Endothelial cell of umbilical vein (primary cell): Measurements from ENCODE around the gene TEAD3. TPM values are rescaled to one million over a fixed set of nuclear protein-coding genes. Genes with fewer than 3 reads are reported as not detected.
"Not testable (repeated sequence)": the region's sequence is repeated elsewhere in the genome, so short reads cannot be mapped to it uniquely, and the experiment has no call there.

Source experiments
- BruUV-seq: library from RNA; stranded (reverse); fragments of 400-500 nt; replicated peaks from 2 replicates; lab custom pipeline; 2021; lab: Mats Ljungman, UMichigan
- CTCF ChIA-PET: fragments of 300-600, 350-600 bp; sonication (Branson Sonifier 250); formaldehyde crosslinking; loops from one replicate; lab custom pipeline; 2021; ENCODE audit warnings: antibody characterized with exemption, inconsistent platforms; lab: Charles Lee
- POLR2A ChIA-PET: fragments of 300-600, 350-600 bp; sonication (Branson Sonifier 250); formaldehyde crosslinking; loops from one replicate; lab custom pipeline; 2021; ENCODE audit warnings: antibody characterized with exemption, inconsistent platforms; lab: Charles Lee
- DNase-seq: peaks from one replicate; pipeline ENCODE4 v3.0.0-alpha.2; 2011; ENCODE audit warnings: low read depth, low spot score
- FAIRE-seq: peaks from 2 replicates; lab custom pipeline; 2011; peaks lifted over from hg19 to GRCh38; lab: Jason Lieb, UNC
- H2AFZ ChIP-seq: 2 replicates; pipeline ENCODE4 v1.6.0; 2012; ENCODE audit warnings: low read depth, low read length, control low read depth, inconsistent platforms
- H3K27ac ChIP-seq: 2 replicates; pipeline ENCODE4 v1.5.1; 2011; ENCODE audit warnings: low read depth, mild to moderate bottlenecking, control low read depth, low read length, moderate library complexity; ENCODE audit not compliant: insufficient read depth
- H3K27me3 ChIP-seq, 2 experiments: 2 replicates each; pipeline versions ENCODE4 v1.6.0 to v1.6.1; 2011; ENCODE audit warnings: low read length in 2 of 2, mixed read lengths in 1 of 2; ENCODE audit not compliant: control insufficient read depth in 2 of 2, insufficient read depth in 2 of 2
- H3K36me3 ChIP-seq, 2 experiments: 2 replicates in 1 of 2; 3 replicates in 1 of 2; pipeline ENCODE4 v1.5.1; 2011; ENCODE audit warnings: low read length in 2 of 2, mild to moderate bottlenecking in 1 of 2, moderate library complexity in 1 of 2; ENCODE audit not compliant: control insufficient read depth in 2 of 2, insufficient read depth in 2 of 2; ENCODE audit errors: extremely low read depth in 1 of 2
- H3K4me1 ChIP-seq: 3 replicates; pipeline ENCODE4 v1.5.1; 2011; ENCODE audit warnings: mild to moderate bottlenecking, low read length; ENCODE audit not compliant: control insufficient read depth, insufficient read depth; ENCODE audit errors: extremely low read depth
- H3K4me2 ChIP-seq: 2 replicates; pipeline ENCODE4 v1.6.1; 2011; ENCODE audit warnings: low read length, control low read depth, mixed read lengths; ENCODE audit not compliant: insufficient read depth
- H3K4me3 ChIP-seq, 3 experiments: fragments of 200-600 bp in 1 of 3; sonication (generic), shearing (Covaris generic) in 1 of 3; replicated peaks in 1 of 3; 2 replicates each; pipeline ENCODE4 v1.5.1; 2011 to 2016; ENCODE audit warnings: control low read depth in 3 of 3, low read length in 3 of 3, mild to moderate bottlenecking in 2 of 3, inconsistent platforms in 1 of 3, low read depth in 1 of 3, moderate library complexity in 1 of 3; ENCODE audit not compliant: insufficient read depth in 1 of 3
- H3K79me2 ChIP-seq: 2 replicates; pipeline ENCODE4 v1.6.0; 2012; ENCODE audit warnings: low read length, inconsistent platforms; ENCODE audit not compliant: control insufficient read depth, insufficient read depth
- H3K9ac ChIP-seq: replicated peaks from 2 replicates; pipeline ENCODE3; 2011; ENCODE audit warnings: low read length, control low read depth; ENCODE audit not compliant: insufficient read depth; ENCODE audit errors: extremely low read depth
- H3K9me1 ChIP-seq: replicated peaks from 3 replicates; pipeline ENCODE4 v1.6.0; 2011; ENCODE audit warnings: mild to moderate bottlenecking, low read length; ENCODE audit not compliant: control insufficient read depth, insufficient read depth; ENCODE audit errors: extremely low read depth
- H3K9me3 ChIP-seq: replicated peaks from 2 replicates; pipeline ENCODE4 v1.5.1; 2012; ENCODE audit warnings: low read length, inconsistent platforms; ENCODE audit not compliant: control insufficient read depth, insufficient read depth
- H4K20me1 ChIP-seq: replicated peaks from 2 replicates; pipeline ENCODE3; 2011; ENCODE audit warnings: mild to moderate bottlenecking, low read length; ENCODE audit not compliant: control insufficient read depth, insufficient read depth; ENCODE audit errors: extremely low read depth
- EZH2 ChIP-seq: IDR thresholded peaks from 2 replicates; pipeline ENCODE4 v1.6.1; 2012; ENCODE audit warnings: borderline replicate concordance, low read depth, mild to moderate bottlenecking, moderate library complexity, low read length, inconsistent platforms; ENCODE audit not compliant: severe bottlenecking
- FOS ChIP-seq: IDR thresholded peaks from 2 replicates; pipeline ENCODE4 v1.6.1; 2011; ENCODE audit warnings: mild to moderate bottlenecking, low read length, moderate library complexity, borderline replicate concordance; ENCODE audit not compliant: insufficient read depth
- GATA2 ChIP-seq: IDR thresholded peaks from 2 replicates; pipeline ENCODE4 v1.7.0; 2011; ENCODE audit warnings: low read depth, mild to moderate bottlenecking, moderate library complexity, mixed read lengths, low read length; ENCODE audit not compliant: insufficient read length, insufficient read depth
- JUN ChIP-seq: IDR thresholded peaks from 2 replicates; pipeline ENCODE4 v1.6.1; 2011; ENCODE audit warnings: borderline replicate concordance, low read depth; ENCODE audit not compliant: insufficient read length, insufficient read depth
- MYC ChIP-seq: IDR thresholded peaks from one replicate; pipeline ENCODE4 v1.6.1; 2011; ENCODE audit warnings: mild to moderate bottlenecking, low read depth, low read length
- POLR2A ChIP-seq: IDR thresholded peaks from 2 replicates; pipeline ENCODE4 v1.6.1; 2012; ENCODE audit warnings: low read depth, mild to moderate bottlenecking, control low read depth, low read length
- POLR2AphosphoS5 ChIP-seq: IDR thresholded peaks from 2 replicates; pipeline ENCODE4 v1.6.1; 2012; ENCODE audit warnings: low read depth, mild to moderate bottlenecking, control low read depth, low read length, moderate library complexity; ENCODE audit not compliant: insufficient read depth
- dilution Hi-C: fragments of 300-500 bp; cut with MboI; formaldehyde crosslinking; loops from one replicate; pipeline ENCODE4 v1.15.0; 2019; ENCODE audit warnings: low sequenced_read_pairs; ENCODE audit not compliant: extremely low pct_ligation_motif_present
- intact Hi-C: fragments of 100-400 bp; cut with micrococcal nuclease; formaldehyde crosslinking; loops from one replicate; pipeline ENCODE4 v1.10.0; 2022
- polyA plus RNA-seq, 4 experiments: library from polyadenylated mRNA; depleted of rRNA in 3 of 4; stranded (reverse) in 3 of 4; unstranded in 1 of 4; fragments of >200 nt; gene quantifications; 2 replicates each; pipeline versions ENCODE4 v1.2.1 to v1.2.3, GENCODE V29; 2011 to 2012; ENCODE audit warnings: missing spikeins in 1 of 4
- total RNA-seq: library from RNA; stranded (reverse); gene quantifications from 2 replicates; pipeline ENCODE4 v1.2.3, GENCODE V29; 2021
- TF ChIP-seq, protein P1 (sequence below), 2 donors: IDR thresholded peaks; 1 replicate in 1 of 2; 2 replicates in 1 of 2; pipeline ENCODE4 v1.5.1; 2011; ENCODE audit warnings: low read length in 2 of 2, mild to moderate bottlenecking in 2 of 2, moderate library complexity in 2 of 2, control low read depth in 1 of 2, inconsistent platforms in 1 of 2, low read depth in 1 of 2; ENCODE audit not compliant: insufficient read depth in 1 of 2; ENCODE audit errors: extremely low read depth in 1 of 2
- TF ChIP-seq, protein P2 (sequence below): IDR thresholded peaks from 2 replicates; pipeline ENCODE4 v1.6.1; 2011; ENCODE audit not compliant: insufficient read depth, insufficient read length

TEAD3 gene
- total and polyA plus RNA-seq, 2 donors (not counting 3 experiments of a cell fraction or from before 2014, with no cell fraction given), result 1.1 to 1.6 TPM

DNA sequence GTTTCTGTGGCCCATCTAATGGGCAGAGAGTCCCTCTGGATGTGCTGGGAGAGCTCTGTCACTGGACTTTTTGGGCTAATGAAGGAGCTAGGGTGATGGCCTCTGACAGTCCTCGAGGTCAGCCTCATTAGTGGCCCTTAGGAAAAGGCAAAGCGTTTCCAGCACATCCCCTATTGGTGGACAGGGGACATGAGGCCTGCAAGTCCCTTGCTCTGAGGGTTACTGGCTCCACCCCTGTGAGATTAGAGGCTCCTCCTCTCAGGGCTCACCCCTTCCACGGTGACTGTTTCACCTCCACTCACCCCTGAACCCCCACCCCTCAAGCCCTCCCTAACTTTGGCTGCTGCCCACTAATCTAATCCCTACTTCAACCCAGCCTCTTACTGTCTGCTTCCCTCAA is 57.6 kb downstream of the TEAD3 start:
- H3K4me3 ChIP-seq, result no peak overlapping the region
- CTCF ChIA-PET, result no interaction called here
- TF ChIP-seq POLR2A (no peak), MYC (no peak), JUN (no peak), POLR2AphosphoS5 (no peak), FOS (no peak), EZH2 (no peak), GATA2 (no peak)
- TF ChIP-seq, protein P1, sequence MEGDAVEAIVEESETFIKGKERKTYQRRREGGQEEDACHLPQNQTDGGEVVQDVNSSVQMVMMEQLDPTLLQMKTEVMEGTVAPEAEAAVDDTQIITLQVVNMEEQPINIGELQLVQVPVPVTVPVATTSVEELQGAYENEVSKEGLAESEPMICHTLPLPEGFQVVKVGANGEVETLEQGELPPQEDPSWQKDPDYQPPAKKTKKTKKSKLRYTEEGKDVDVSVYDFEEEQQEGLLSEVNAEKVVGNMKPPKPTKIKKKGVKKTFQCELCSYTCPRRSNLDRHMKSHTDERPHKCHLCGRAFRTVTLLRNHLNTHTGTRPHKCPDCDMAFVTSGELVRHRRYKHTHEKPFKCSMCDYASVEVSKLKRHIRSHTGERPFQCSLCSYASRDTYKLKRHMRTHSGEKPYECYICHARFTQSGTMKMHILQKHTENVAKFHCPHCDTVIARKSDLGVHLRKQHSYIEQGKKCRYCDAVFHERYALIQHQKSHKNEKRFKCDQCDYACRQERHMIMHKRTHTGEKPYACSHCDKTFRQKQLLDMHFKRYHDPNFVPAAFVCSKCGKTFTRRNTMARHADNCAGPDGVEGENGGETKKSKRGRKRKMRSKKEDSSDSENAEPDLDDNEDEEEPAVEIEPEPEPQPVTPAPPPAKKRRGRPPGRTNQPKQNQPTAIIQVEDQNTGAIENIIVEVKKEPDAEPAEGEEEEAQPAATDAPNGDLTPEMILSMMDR (IDR thresholded peaks at IDR 0.05; ENCODE audit: extremely low read depth in 1 of 2, insufficient read depth in 1 of 2, low read depth in 1 of 2, low read length in 2 of 2), result no peak
- TF ChIP-seq, protein P2, sequence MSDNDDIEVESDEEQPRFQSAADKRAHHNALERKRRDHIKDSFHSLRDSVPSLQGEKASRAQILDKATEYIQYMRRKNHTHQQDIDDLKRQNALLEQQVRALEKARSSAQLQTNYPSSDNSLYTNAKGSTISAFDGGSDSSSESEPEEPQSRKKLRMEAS, result no peak
- FAIRE-seq (no peak), DNase-seq (no peak)
- no peaks in the 10 kb centered on the region for H3K36me3 ChIP-seq
- no peaks in the 10 kb centered on the region for H3K4me1 ChIP-seq
- no peaks in the 10 kb centered on the region for H4K20me1 ChIP-seq
- H3K27me3 ChIP-seq, result no peaks in the 10 kb centered on the region
- intact Hi-C loops, result no loop called here
- no TSS peak for BruUV-seq
- no peaks in the 10 kb centered on the region for H3K9me3 ChIP-seq
- no peak overlapping the region for H3K27ac ChIP-seq
- POLR2A ChIA-PET, result no interaction called here
- H3K79me2 ChIP-seq, result no peaks in the 10 kb centered on the region
- H3K4me2 ChIP-seq, result no peak overlapping the region
- dilution Hi-C loops, result no loop called here
- H3K9ac ChIP-seq, result no peak overlapping the region
- no peaks in the 10 kb centered on the region for H3K9me1 ChIP-seq
- no peak overlapping the region for H2AFZ ChIP-seq

DNA sequence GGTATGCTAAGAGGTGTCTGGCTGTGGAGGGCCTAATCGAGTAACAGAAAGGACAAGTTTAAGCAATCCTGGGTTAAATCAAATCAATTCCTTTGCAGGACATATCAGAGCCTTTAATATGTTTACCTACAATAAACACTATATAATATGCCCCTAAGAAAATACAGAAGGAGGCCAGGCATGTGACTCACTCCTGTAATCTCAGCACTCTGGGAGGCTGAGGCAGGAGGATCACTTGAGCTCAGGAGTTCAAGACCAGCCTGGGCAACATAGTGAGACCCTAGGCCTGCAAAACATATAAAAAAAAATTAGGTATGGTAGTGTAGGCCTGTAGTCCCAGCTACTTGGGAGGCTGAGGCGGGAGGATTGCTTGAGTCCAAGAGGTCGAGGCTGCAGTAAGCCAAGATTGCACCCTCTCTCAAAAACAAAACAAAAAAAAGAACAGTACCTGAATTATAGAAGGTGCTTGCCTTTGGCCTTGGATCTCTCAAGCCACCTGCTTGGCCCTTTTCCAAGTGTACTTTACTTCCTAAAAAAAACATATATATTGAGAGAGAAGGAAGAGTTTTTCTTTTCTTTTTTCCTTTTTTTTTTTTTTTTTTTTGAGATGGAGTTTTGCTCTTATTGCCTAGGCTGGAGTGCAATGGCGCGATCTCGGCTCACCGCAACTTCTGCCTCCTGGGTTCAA is 58.4 kb downstream of the TEAD3 start:
- BruUV-seq, FAIRE-seq, H4K20me1 ChIP-seq, intact Hi-C loops, H3K9ac ChIP-seq, H3K36me3 ChIP-seq, DNase-seq, H3K27ac ChIP-seq, H3K9me3 ChIP-seq, H3K27me3 ChIP-seq, H3K4me3 ChIP-seq, H3K79me2 ChIP-seq, H3K4me1 ChIP-seq, H2AFZ ChIP-seq, dilution Hi-C loops, POLR2A ChIA-PET, H3K4me2 ChIP-seq, H3K9me1 ChIP-seq: not testable (repeated sequence)
- CTCF ChIA-PET, result interaction anchor here (1.4 to 2.4 kb wide), 2 partner anchors 9 to 10 kb away, joined by 3 to 11 read pairs; no protein-coding TSS in a partner anchor
